Measurements from ENCODE around the gene CRTAP.
A peak's percentile ranks its signal among the peaks of the same experiment; 100 is the strongest.
"Not testable (repeated sequence)": the region's sequence is repeated elsewhere in the genome, so short reads cannot be mapped to it uniquely, and the experiment has no call there.

Gene CRTAP

GRCh38 chr3:33132019-33132360 is 18.2 kb downstream of the CRTAP start:
- H3K4me3 ChIP-seq: no peak overlapping the region
- peak overlapping the region in 1 of 21 experiments; percentile 1 for H3K27ac ChIP-seq

GRCh38 chr3:33134026-33134625 is 20.3 kb downstream of the CRTAP start:
- Histone ChIP-seq H3K27ac (no peak overlapping the region), H3K4me3 (no peak overlapping the region)

- H3K27ac ChIP-seq: no peak overlapping the region
Observed at GRCh38 chr3:33137691-33138090, 23.9 kb downstream of the CRTAP start.

GRCh38 chr3:33139006-33139623 is 25.3 kb downstream of the CRTAP start:
- not testable (repeated sequence) for H3K27ac ChIP-seq

More at GRCh38 chr3:33137691-33138090, 23.9 kb downstream of the CRTAP start:
- no peak overlapping the region for H3K4me3 ChIP-seq

GRCh38 chr3:33139996-33140395 is 26.2 kb downstream of the CRTAP start:
- H3K27ac ChIP-seq: no peak overlapping the region
- no peak overlapping the region for H3K4me3 ChIP-seq

More at GRCh38 chr3:33139006-33139623, 25.3 kb downstream of the CRTAP start:
- not testable (repeated sequence) for H3K4me3 ChIP-seq

GRCh38 chr3:33141006-33141405 is 27.2 kb downstream of the CRTAP start:
- no peak overlapping the region for H3K27ac ChIP-seq
- no peak overlapping the region for H3K4me3 ChIP-seq

GRCh38 chr3:33144433-33144832 is 30.6 kb downstream of the CRTAP start:
- Histone ChIP-seq H3K27ac (no peak overlapping the region), H3K4me3 (no peak overlapping the region)

- no peak overlapping the region for H3K4me3 ChIP-seq
Observed at GRCh38 chr3:33145221-33145900, 31.5 kb downstream of the CRTAP start.

GRCh38 chr3:33145901-33146580 is 32.2 kb downstream of the CRTAP start:
- no peak overlapping the region for H3K27ac ChIP-seq
- no peak overlapping the region for H3K4me3 ChIP-seq

More at GRCh38 chr3:33145221-33145900, 31.5 kb downstream of the CRTAP start:
- H3K27ac ChIP-seq: no peak overlapping the region

- no peak overlapping the region for H3K4me3 ChIP-seq
- H3K27ac ChIP-seq: peak overlapping the region in 1 of 21 experiments; percentile 5
Observed at GRCh38 chr3:33146791-33147445, 33.1 kb downstream of the CRTAP start.

- no peak overlapping the region for H3K27ac ChIP-seq
- H3K4me3 ChIP-seq: no peak overlapping the region
Observed at GRCh38 chr3:33149342-33149741, 35.5 kb downstream of the CRTAP start.

GRCh38 chr3:33152363-33153360 is 38.8 kb downstream of the CRTAP start:
- no peak overlapping the region for H3K27ac ChIP-seq

GRCh38 chr3:33153782-33154181 is 40.0 kb downstream of the CRTAP start:
- no peak overlapping the region for H3K27ac ChIP-seq
- no peak overlapping the region for H3K4me3 ChIP-seq

More at GRCh38 chr3:33152363-33153360, 38.8 kb downstream of the CRTAP start:
- no peak overlapping the region for H3K4me3 ChIP-seq

- Histone ChIP-seq H3K27ac (no peak overlapping the region), H3K4me3 (no peak overlapping the region)
Observed at GRCh38 chr3:33155301-33155700, 41.5 kb downstream of the CRTAP start.

GRCh38 chr3:33159234-33159633 is 45.4 kb downstream of the CRTAP start:
- no peak overlapping the region for H3K4me3 ChIP-seq
- H3K27ac ChIP-seq: no peak overlapping the region

- H3K4me3 ChIP-seq: no peak overlapping the region
- H3K27ac ChIP-seq: no peak overlapping the region
Observed at GRCh38 chr3:33159981-33160380, 46.2 kb downstream of the CRTAP start.

- H3K4me3 ChIP-seq, H3K27ac ChIP-seq: not testable (repeated sequence)
Observed at GRCh38 chr3:33162621-33163020, 48.8 kb downstream of the CRTAP start.

- no peak overlapping the region for H3K27ac ChIP-seq
- H3K4me3 ChIP-seq: no peak overlapping the region
Observed at GRCh38 chr3:33165372-33165771, 51.6 kb downstream of the CRTAP start.

GRCh38 chr3:33166095-33166494 is 52.3 kb downstream of the CRTAP start:
- H3K27ac ChIP-seq: no peak overlapping the region
- H3K4me3 ChIP-seq: no peak overlapping the region
